Activated CD4-positive, alpha-beta T cell treated with anti-CD3 and anti-CD28 coated beads, Interleukin-2, amount 50 U/mL, for 4 hours (primary cell): ENCODE measurements around the gene IL1RAP.
A peak's percentile ranks its signal among the peaks of the same experiment; 100 is the strongest.
"Not testable (repeated sequence)": the region's sequence is repeated elsewhere in the genome, so short reads cannot be mapped to it uniquely, and the experiment has no call there.

Experiments used
- DNase-seq, 2 experiments: peaks; one replicate each; pipeline ENCODE4 v3.0.0-alpha.2; 2020

The IL1RAP gene

GRCh38 chr3:190514413-190515153 lies 698 bp downstream of the IL1RAP start:
- peak; percentile 4 to 15 for DNase-seq

GRCh38 chr3:190516416-190516815 lies 2.5 kb downstream of the IL1RAP start:
- no peak for DNase-seq

GRCh38 chr3:190517687-190518086 lies 3.8 kb downstream of the IL1RAP start:
- no peak for DNase-seq

- not testable (repeated sequence) for DNase-seq
Observed at GRCh38 chr3:190518531-190518930, 4.6 kb downstream of the IL1RAP start.

GRCh38 chr3:190519886-190520285 lies 6.0 kb downstream of the IL1RAP start:
- no peak for DNase-seq

DNA sequence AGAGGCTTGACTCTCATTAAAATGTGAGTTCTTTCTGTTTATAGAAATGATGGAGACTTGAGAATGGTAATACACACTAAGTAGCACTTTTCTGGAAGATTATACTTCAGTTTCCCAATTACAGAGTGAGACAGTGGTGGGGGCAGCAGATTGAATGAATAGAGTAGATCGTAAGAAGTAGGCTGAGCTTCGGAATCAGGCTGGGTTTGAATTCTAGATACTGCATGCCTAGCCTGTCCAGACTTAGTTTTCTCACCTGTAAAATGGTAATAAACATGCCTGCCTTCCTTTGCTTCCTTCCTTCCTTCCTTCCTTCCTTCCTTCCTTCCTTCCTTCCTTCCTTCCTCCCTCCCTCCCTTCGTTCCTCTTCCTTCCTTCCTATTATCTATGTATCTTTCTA lies 8.1 kb downstream of the IL1RAP start:
- no peak for DNase-seq

DNA sequence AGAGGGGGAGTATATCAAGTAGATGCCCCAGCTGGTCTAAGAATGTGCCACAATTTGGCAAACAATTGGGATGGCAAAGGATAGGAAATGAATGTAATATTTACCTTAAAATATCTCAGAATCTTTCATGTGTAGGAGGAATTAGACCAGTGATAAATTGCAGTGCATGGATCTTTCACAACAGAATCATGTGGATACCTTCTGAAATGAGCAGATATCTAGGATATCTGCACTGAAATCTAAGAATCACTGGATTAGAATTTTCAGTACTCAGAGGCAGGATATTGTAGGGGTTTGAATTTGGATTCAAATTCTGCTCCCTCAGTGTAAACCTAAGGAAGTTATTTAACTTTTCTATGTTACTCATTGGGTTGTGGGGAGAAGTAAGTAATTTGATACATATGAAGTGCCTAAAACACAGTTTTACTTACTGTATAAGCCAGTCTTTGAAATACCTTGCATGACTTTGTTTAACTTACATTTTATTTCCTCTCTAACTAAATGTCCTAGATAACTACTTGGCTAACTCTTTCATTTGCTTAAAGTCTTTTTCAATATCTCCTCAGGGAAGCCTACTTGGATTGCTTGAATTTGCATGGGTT lies 8.8 kb downstream of the IL1RAP start:
- no peak for DNase-seq

DNA sequence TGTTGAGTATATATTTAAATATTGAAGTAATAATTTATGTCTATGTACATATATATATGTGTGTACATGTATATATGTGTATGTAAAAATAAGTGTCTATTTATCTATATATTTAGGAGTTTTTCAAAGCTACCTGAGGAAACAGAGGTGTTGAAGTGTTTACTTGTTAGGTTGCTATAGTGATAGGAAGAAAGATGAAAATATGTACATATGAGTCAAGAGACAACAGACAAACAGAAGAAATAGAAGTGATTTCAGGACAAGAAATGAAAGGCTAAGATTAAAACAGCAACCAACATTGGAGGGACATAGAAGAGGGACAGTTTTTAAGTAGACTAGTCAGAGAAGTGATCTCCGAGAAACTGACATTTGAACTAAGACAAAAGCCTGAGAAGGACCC lies 11.1 kb downstream of the IL1RAP start:
- no peak for DNase-seq

- DNase-seq: no peak
Observed at GRCh38 chr3:190525634-190526033, 11.7 kb downstream of the IL1RAP start.

GRCh38 chr3:190526787-190527762 lies 13.2 kb downstream of the IL1RAP start:
- DNase-seq: no peak

DNA sequence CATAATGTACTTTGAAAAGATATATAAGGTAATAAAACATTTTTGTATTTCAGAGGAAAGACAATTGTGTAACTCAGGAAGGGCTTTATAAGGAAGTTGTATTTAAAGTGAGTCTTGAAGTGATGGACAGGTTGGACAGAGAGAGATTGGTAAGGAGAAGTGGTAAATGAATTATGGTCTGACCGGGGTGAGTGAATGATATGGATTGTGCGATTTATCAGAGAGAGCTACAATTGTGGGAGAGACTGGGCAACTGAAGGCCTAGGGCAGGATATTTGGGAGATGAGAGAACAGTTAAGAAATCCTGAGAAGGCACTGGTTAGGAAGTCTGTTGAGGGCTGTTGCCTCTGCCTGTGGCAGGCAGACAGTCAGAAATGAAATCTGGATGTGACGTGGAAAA lies 14.8 kb downstream of the IL1RAP start:
- DNase-seq: no peak

GRCh38 chr3:190531406-190531805 lies 17.5 kb downstream of the IL1RAP start:
- DNase-seq: no peak

DNA sequence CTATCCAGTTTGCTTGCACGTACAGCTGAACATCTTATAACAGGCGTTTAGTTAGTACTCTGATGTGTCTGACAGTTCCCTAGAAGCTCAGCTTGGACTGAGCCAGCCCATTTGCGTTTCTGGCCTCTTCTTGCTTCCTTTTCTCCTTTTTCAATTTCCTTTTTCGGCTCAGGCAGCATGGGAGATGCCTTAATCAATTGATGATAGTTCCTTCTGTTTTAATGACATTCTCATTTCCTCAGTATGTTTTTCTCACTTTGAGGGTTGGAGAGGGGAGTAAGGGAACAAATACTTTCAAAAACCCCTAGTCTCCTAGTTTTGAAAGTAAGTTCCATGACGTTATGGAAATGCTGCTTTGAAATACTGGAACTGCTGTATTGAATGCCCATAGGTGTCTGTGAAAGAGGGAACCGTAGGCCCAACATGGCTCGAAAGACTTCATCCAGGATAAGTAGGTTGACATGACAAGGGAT lies 18.9 kb downstream of the IL1RAP start:
- no peak for DNase-seq

DNA sequence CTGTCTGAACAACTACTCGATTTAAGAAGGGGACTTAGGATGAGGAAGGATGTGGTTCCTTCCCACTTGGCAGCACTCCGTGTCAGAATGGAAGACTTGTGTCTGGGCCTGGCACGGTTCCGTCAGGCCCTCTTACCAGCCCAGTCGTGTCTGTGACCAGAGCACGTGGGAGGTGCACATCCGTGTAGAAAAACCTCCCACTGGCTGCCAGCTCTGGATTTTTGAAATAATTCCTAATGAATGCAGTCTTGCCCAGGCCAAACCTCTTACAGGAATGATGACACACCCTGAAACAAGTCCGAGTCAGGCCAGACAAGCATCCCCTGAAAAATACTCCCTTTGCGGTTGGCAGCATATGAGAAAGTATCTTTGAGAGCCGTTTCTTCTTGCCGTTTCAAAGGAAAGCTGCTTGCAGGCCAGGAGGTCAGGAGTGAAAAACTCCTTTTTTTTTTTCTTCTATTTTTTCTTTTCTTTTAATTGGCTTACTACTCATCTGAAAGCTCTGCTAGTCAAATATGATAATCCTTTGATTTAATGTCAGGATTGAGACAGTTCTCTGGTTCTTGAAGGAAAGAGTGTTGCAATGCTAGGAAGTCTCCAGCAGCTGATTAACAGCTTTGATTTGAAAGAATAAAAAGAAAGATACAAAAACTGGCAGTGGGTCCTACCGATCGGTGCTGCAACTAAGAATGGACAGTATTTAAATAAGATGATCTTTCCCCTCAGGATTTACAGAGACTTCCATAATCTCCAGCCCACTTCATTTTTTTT lies 19.8 kb downstream of the IL1RAP start:
- DNase-seq: no peak

GRCh38 chr3:190534386-190534785 lies 20.5 kb downstream of the IL1RAP start:
- DNase-seq: no peak

GRCh38 chr3:190534986-190535385 lies 21.1 kb downstream of the IL1RAP start:
- DNase-seq: no peak

- no peak for DNase-seq
Observed at GRCh38 chr3:190537146-190537545, 23.3 kb downstream of the IL1RAP start.

GRCh38 chr3:190538288-190538687 lies 24.4 kb downstream of the IL1RAP start:
- DNase-seq: no peak

- DNase-seq: no peak
Observed at GRCh38 chr3:190539526-190539925, 25.6 kb downstream of the IL1RAP start.

- no peak for DNase-seq
Observed at GRCh38 chr3:190541008-190541407, 27.1 kb downstream of the IL1RAP start.

DNA sequence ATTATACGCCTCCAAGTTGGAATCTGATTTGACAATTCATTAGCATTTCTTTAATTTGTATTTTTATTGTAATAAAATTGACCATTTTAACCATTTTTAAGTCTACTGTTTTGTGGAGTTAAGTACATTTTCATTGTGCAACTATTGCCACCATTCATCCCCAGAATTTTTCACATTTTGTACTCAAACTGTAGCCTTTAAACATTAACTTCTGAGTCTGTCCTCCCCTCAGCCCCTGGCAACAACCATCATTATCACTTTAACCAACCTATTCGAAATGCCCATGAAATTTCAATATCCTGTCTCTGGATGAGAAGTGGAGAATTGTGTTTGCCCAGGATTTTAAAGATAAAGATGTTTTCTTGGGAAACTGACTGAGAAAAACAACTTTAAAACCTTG lies 27.7 kb downstream of the IL1RAP start:
- DNase-seq: no peak

GRCh38 chr3:190542846-190543245 lies 29.0 kb downstream of the IL1RAP start:
- DNase-seq: no peak

GRCh38 chr3:190543671-190544070 lies 29.8 kb downstream of the IL1RAP start:
- no peak for DNase-seq
